Stimulated activated naive CD8-positive, alpha-beta T cell treated with anti-CD3 and anti-CD28 coated beads, Interleukin-15, amount 100 ng/mL, for 72 hours (primary cell): ENCODE measurements around the gene SMAD5.
A peak's percentile ranks its signal among the peaks of the same experiment; 100 is the strongest.

Experiments
- ATAC-seq: fragments of 150-1000 bp; cut with Tn5 transposase; 2 replicates; pipeline ENCODE4 v1.10.0; 2021; ENCODE audit warnings: mild to moderate bottlenecking, moderate library complexity
- DNase-seq, 2 donors: peaks; one replicate each; pipeline ENCODE4 v3.0.0; 2021 to 2022
- H3K27ac Mint-ChIP-seq, 2 donors: one replicate each; pipeline ENCODE4 v1.8.0; 2022; ENCODE audit warnings: mild to moderate bottlenecking in 2 of 2, mixed read lengths in 2 of 2, moderate library complexity in 2 of 2
- H3K27me3 Mint-ChIP-seq: one replicate; pipeline ENCODE4 v1.8.0; 2022; ENCODE audit warnings: mixed read lengths
- H3K4me1 Mint-ChIP-seq: one replicate; pipeline ENCODE4 v1.8.0; 2022; ENCODE audit warnings: mild to moderate bottlenecking, mixed read lengths
- H3K4me3 Mint-ChIP-seq, 2 donors: one replicate each; pipeline ENCODE4 v1.8.0; 2022; ENCODE audit warnings: mild to moderate bottlenecking in 2 of 2, mixed read lengths in 2 of 2, moderate library complexity in 1 of 2
- H3K9me3 Mint-ChIP-seq, 2 donors: one replicate each; pipeline ENCODE4 v1.8.0; 2022; ENCODE audit warnings: mixed read lengths in 2 of 2

SMAD5 gene

DNA sequence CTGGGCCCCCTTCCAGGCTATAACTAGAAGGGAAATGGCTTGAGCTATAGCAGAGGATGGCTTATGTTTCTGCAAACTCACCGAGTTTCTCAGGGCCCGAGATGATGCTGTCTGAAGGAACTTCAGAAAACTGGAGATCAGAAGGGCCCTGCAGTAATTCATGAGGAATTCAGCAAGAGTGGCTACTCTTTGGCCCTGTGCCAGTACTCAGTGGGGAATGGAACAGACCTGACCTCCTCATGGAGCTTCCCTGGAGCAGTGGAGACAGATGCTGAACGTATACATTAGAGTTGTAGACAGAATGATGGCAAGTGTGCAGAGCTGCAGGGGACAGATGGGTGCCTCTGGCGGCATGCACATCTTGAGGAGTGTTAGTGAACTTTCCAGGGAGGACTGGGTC, 77.6 kb downstream of the SMAD5 start:
- Mint-ChIP-seq H3K4me3 (no peak overlapping the region), H3K27ac (no peak overlapping the region), H3K4me1 (peaks cover 4% of the 10 kb centered on the region), H3K27me3 (peaks cover 54% of the 10 kb centered on the region), H3K9me3 (no peaks in the 10 kb centered on the region)
- ATAC-seq (no peak), DNase-seq (no peak)

DNA sequence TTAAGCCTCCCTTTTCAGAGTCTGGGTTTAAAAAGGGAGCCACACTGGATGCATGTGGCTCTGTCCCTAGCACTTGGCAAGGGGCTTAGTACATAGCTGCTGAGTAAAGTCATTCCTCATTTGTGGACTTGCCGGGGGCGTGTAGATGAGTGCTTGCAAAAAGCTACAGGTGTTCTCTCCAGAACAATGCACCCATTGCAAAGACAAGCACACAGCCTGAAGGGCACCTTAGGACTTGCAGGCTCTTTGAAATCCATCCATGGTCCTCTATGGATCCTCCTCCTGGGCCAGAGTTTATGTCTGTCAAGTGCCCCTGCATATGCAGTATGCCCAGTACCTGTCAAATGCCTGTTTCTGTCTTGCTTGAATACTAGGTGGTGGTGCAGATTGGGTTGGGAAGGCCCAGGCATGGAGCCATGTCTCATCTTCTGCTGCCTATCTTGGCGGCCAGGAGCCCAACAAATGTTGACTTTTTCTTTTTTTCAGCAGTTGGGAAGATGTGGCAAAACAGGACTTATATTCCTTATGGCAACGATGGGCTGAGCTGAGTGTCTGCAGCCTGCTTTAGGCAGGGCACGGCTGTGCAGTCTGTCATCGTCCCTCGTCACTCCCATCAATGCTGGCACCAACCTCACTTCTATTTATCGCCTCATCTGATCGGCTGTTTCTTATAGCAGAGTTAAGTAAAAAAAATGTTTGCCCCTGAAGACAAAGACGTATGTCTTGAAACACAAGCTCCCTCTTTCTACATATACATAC, 78.8 kb downstream of the SMAD5 start:
- Mint-ChIP-seq H3K27ac (no peak overlapping the region), H3K9me3 (no peaks in the 10 kb centered on the region), H3K27me3 (peaks cover 58% of the 10 kb centered on the region), H3K4me3 (no peak overlapping the region), H3K4me1 (peaks cover 4% of the 10 kb centered on the region)
- ATAC-seq = no peak
- DNase-seq = no peak

DNA sequence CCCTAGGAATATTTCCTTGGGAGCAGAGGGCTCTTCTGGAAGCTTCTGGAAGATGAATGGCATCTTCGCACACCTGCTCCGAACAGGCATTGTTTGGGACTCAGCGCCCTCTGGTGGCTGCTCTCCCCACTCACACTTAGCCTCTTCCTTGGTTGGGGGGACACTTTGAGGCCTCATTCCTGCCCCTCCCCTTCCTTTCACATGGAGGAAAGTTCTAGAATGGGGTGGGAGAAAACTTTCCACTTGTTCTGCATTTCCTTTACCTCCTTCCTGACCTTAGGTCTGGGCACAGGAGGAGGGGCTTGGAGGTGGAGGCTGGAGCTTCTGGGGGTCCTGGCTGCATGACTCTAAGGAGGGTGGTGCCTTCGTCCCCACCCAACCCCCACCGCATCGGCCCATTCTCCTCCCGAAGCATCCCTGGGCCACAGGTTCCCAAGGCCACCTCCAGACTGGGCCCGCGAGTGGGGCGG, 79.6 kb downstream of the SMAD5 start:
- Mint-ChIP-seq H3K4me3 (no peak overlapping the region), H3K4me1 (peaks cover 4% of the 10 kb centered on the region), H3K27ac (no peak overlapping the region), H3K27me3 (peaks cover 60% of the 10 kb centered on the region), H3K9me3 (no peaks in the 10 kb centered on the region)
- peak; percentile 35 to 39 for DNase-seq
- ATAC-seq = no peak

DNA sequence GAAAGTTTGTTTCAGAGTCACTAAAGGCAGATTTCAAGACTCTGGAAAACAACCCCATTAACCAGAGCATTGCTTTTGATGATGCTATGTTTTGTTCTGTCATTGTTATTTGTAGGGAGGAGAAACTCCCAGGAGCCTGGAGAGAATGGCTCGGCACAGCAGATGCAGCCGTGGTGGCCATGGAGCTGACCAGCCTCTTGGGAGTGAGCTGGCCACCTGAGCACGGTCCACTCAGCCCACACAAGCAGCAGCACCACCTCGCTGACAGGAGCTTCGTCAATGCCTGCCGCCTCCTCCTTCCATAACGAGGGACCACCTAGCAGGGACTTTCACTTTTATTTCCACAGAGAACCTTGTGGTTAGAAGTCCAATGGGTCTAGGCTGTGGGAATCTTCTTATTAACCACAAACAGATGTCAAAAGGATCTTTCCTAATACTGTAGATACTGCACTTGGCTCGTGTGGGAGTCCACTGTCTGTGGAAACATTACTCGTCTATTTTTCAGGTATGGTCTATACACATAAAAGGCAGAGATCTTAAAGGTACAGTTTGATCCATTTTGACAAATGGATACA, 81.4 kb downstream of the SMAD5 start:
- Mint-ChIP-seq H3K4me1 (peaks cover 4% of the 10 kb centered on the region), H3K27me3 (peaks cover 46% of the 10 kb centered on the region), H3K9me3 (no peaks in the 10 kb centered on the region)

DNA sequence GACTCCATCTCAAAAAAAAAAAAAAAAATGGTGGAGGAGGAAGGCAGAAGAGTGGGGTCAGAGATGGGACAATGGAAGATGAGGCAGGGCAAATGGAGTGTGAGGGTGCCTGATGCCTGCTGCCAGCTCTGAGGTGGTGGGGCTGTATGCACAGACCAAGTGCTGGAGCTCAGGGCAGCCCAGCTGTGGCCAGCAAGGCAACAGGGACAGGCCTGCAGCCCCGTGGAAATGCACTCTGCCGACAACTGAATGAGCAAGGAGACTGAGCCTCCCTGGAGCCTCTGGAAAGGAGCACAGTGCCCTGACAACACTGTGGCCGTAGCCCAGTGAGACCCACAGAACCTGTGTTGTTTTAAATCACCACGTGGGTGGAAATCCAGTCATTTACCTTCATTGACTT, 83.2 kb downstream of the SMAD5 start:
- ATAC-seq = no peak
- H3K9me3 Mint-ChIP-seq = peaks cover 4 to 6% of the 10 kb centered on the region in 2 donors
- H3K4me1 Mint-ChIP-seq = peaks cover 4% of the 10 kb centered on the region

More for the DNA sequence above, 81.4 kb downstream of the SMAD5 start:
- no peak for DNase-seq
- no peak for ATAC-seq
- H3K27ac Mint-ChIP-seq = no peak overlapping the region
- no peak overlapping the region for H3K4me3 Mint-ChIP-seq

DNA sequence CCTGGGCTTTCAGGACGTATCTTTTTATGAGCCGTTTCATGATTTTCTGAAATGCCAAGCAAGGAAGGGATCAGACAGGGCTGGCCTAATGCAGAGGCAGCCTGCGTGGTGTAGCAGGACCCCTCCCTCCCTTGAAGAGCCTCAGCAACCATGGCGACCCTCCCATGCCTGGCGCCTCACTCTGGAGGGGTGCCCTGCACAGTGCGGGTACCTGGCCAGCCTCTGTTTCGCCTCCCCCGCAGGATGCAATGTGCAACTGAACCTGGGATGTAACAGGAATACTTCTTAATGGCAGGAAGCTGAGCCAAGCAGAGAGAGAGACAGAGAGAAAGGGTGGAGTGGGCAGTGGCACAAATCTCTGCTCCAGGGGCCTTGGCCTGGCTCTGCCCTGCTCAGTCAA, 83.6 kb downstream of the SMAD5 start:
- no peak overlapping the region for H3K4me3 Mint-ChIP-seq
- no peak for ATAC-seq
- no peak for DNase-seq
- H3K27ac Mint-ChIP-seq = no peak overlapping the region
- H3K27me3 Mint-ChIP-seq = peaks cover 29% of the 10 kb centered on the region
- H3K4me1 Mint-ChIP-seq = peaks cover 4% of the 10 kb centered on the region
- H3K9me3 Mint-ChIP-seq = peaks cover 9 to 10% of the 10 kb centered on the region in 2 donors

More for the DNA sequence above, 83.2 kb downstream of the SMAD5 start:
- Mint-ChIP-seq H3K4me3 (no peak overlapping the region), H3K27me3 (peaks cover 33% of the 10 kb centered on the region), H3K27ac (no peak overlapping the region)
- DNase-seq = no peak

DNA sequence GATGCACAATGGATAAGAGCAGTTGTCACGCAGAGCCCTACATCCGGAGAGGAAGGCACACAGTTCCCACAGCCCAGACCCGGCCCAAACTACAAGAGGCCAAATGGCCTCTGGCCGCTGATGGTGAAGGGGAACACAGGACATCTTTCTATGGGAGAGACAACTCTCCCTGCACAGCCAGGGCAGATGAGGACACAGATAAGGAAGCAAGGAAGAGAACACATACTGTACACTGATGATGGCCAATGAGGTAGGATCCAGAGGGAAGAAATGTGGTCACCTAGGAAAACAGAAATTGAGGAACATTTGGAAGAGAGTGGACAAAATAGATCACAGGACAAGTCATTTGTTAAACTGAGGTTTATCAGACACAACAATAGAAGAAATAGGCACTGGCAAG, 88.7 kb downstream of the SMAD5 start:
- Mint-ChIP-seq H3K4me1 (no peaks in the 10 kb centered on the region), H3K9me3 (peaks cover 12 to 15% of the 10 kb centered on the region in 2 donors), H3K27me3 (peaks cover 12% of the 10 kb centered on the region), H3K27ac (no peak overlapping the region), H3K4me3 (no peak overlapping the region)
- DNase-seq (no peak), ATAC-seq (no peak)

DNA sequence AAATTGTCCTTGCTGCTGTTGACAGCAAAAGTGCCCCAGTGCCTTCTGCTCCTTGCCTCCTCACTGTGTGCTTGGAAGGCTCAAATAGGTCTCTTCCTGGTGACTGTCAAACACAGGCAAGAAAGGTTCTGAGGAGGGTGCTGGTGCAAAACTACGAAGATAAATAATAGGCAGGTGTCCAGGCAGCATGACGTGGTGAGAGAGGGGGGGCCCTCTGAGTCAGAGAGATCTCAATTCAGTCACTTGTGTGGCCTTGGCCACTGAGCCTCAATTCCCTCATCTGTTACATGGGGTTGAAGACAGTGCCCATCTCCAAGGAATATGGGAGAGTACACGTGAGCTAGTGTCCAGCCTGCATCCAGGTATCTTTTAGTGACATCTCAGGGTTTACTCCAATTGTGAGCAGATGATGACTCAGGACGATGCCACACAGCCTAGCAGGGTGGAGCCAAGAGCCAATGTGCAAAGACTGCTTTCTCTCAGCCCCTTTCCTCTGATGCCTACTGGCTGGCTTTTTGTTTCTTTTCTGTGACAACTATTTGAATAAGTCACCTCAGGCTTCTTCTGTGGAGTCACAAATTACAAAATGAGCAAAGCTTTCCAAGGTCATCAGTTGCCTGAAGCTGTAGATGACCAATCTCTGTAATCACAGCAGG, 90.1 kb downstream of the SMAD5 start:
- Mint-ChIP-seq H3K9me3 (peaks cover 12 to 15% of the 10 kb centered on the region in 2 donors), H3K4me1 (no peaks in the 10 kb centered on the region), H3K27ac (no peak overlapping the region), H3K4me3 (no peak overlapping the region), H3K27me3 (peaks cover 15% of the 10 kb centered on the region)
- DNase-seq = no peak
- ATAC-seq = no peak

DNA sequence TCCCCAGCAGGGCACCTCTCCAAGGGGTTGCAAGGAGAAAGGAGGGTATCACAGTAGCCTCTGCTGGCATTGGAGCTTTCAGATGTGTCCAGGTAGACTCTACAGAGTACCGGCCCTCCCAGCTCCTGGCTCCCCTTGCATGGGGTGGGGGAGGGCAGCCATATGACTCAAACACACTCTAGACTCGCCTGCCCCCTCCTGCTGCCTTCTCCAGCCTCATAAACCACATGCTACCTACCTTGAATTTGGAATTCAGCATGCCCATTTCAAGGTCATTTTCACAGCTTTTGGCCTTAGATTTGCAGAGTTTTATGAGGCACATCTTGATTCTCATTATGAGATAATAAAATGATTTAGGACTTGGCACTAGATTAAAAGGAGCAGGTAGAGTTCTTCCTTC, 93.2 kb downstream of the SMAD5 start:
- DNase-seq = no peak
- no peaks in the 10 kb centered on the region for H3K4me1 Mint-ChIP-seq
- no peak for ATAC-seq
- H3K4me3 Mint-ChIP-seq = no peak overlapping the region
- H3K9me3 Mint-ChIP-seq = peaks cover 8 to 9% of the 10 kb centered on the region in 2 donors
- peaks cover 43% of the 10 kb centered on the region for H3K27me3 Mint-ChIP-seq
- no peak overlapping the region for H3K27ac Mint-ChIP-seq

DNA sequence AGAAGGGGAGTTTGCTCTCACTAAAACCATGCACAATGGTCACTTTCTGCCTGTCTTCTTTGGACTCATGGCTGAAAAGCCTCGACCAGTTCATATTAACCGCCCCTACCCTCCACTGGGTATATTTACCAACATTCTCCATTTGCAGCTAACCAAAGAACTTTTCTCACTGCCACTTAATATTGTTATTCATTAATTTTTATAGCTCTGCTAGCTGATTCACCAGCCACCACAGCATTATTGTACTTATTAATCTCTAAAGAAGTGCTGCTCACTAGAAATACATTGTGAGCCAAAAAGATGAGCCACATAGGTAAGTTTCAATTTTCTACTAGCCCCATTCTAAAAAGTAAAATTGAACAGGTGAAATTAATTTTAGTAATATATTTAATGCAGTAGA, 93.8 kb downstream of the SMAD5 start:
- H3K4me1 Mint-ChIP-seq = no peaks in the 10 kb centered on the region
- no peak overlapping the region for H3K4me3 Mint-ChIP-seq
- DNase-seq (no peak), ATAC-seq (no peak)
- no peak overlapping the region for H3K27ac Mint-ChIP-seq
- peaks cover 2 to 3% of the 10 kb centered on the region in 2 donors for H3K9me3 Mint-ChIP-seq
- H3K27me3 Mint-ChIP-seq = peaks cover 45% of the 10 kb centered on the region

DNA sequence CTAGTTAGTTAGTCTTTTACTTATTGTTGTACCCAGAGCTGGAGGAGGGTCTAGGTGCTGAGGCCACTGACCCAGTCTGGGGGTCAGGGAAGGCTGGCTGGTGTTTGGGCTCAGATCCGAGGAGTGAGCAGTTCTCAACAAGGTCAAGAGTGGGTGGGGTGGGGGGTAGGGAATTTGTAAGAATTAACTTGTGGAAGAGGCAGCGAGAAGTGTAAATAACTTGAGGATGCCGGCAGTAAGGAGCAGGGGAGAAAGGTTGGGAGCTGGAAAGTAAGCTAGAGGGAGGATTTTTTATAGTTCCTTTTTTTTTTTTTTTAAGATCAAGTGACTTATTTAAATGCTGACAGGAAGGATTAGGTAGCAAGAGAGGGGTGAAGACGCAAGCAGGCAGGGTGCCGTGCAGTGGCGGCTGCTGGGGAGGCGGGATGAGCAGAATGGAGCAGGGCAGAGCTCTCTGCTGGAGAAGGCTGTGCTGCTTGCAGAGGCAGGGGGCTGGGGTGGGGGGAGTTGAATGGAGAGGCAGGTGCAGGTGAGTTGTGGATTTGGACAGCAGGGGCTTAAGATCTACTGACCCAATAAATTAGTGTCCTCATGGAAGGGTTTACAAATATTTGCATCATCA, 95.6 kb downstream of the SMAD5 start:
- DNase-seq (no peak), ATAC-seq (no peak)
- no peak overlapping the region for H3K4me3 Mint-ChIP-seq
- no peaks in the 10 kb centered on the region for H3K9me3 Mint-ChIP-seq
- H3K27ac Mint-ChIP-seq = peak overlapping the region in 1 of 2 donors; percentile 52
- peaks cover 45% of the 10 kb centered on the region for H3K27me3 Mint-ChIP-seq
- H3K4me1 Mint-ChIP-seq = no peaks in the 10 kb centered on the region

DNA sequence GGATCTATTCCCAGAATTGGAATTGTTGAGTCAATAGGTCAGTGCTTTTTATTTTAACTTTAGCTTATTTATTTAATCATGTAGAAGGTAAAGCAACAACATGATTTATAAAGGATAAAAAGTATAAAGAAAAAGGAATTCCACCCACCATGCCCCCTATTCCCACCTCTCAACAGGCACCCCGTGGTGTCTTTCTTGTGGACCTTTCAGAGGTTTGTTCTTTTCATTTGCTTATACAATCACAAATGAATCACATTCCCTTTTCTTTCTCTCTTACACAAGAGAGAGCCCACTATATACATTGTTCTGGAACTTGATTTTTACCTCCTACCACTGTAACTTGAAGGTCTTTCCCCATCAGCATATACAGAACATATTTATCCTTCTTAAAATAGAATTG, 97.5 kb downstream of the SMAD5 start:
- H3K27me3 Mint-ChIP-seq = peaks cover 39% of the 10 kb centered on the region
- H3K27ac Mint-ChIP-seq = no peak overlapping the region
- no peaks in the 10 kb centered on the region for H3K9me3 Mint-ChIP-seq
- H3K4me3 Mint-ChIP-seq = no peak overlapping the region
- no peaks in the 10 kb centered on the region for H3K4me1 Mint-ChIP-seq
- no peak for ATAC-seq
- no peak for DNase-seq

DNA sequence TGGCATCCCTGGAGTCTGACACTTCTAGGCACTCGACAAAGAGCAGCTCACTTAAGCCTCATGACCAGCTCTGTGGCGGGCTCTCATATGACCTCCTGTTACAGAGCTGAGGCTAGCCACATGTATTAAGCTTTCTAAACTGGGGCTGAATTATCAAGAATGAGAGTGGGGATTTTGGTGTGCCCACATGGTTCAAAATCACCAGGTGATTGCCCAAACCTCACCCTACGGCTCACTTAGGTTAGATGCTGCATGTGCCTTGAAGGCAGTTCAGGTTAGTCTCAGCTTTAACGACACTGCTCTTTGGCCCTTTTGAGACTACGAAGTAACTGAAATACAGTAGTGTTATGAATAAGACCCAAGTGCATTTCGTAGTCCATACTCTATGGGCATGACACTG, 99.7 kb downstream of the SMAD5 start:
- Mint-ChIP-seq H3K27me3 (peaks cover 34% of the 10 kb centered on the region), H3K9me3 (no peaks in the 10 kb centered on the region), H3K4me3 (no peak overlapping the region), H3K4me1 (no peaks in the 10 kb centered on the region), H3K27ac (no peak overlapping the region)
- ATAC-seq = peak; percentile 7
- DNase-seq = no peak
